Hematopoietic multipotent progenitor cell treated with erythropoietin and hydrocortisone succinate and interleukin-3 and kit ligand, for 8 days (in vitro differentiated cells): ENCODE data around the gene STARD6.
"Not testable (repeated sequence)": the region's sequence is repeated elsewhere in the genome, so short reads cannot be mapped to it uniquely, and the experiment has no call there.

Experiments used
- DNase-seq: peaks from one replicate; pipeline ENCODE4 v3.0.0-alpha.2; 2015

The STARD6 gene

DNA sequence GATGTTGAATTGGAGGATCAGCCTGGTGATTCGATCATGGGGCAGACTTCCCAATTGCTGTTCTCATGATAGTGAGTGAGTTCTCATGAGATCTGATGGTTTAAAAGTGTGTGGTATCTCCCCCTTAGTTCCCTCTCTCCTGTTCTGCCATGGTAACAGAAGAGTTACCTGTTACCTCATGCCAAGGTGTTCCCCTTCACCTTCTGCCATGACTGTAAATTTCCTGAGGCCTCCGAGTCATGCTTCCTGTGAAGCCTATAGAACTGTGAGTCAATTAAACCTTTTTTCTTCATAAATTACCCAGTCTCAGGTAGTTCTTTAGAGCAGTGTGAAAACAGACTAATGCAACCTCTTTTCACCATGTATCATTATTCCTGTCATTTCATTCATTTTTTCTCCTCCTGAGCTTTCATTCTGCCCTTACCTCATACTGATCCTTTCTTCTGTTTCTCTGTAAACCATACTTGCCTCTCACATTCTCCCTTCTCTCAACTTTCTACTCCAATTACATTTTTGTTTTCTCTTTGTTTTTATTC lies 22.0 kb downstream of the STARD6 start:
- DNase-seq: no peak

DNA sequence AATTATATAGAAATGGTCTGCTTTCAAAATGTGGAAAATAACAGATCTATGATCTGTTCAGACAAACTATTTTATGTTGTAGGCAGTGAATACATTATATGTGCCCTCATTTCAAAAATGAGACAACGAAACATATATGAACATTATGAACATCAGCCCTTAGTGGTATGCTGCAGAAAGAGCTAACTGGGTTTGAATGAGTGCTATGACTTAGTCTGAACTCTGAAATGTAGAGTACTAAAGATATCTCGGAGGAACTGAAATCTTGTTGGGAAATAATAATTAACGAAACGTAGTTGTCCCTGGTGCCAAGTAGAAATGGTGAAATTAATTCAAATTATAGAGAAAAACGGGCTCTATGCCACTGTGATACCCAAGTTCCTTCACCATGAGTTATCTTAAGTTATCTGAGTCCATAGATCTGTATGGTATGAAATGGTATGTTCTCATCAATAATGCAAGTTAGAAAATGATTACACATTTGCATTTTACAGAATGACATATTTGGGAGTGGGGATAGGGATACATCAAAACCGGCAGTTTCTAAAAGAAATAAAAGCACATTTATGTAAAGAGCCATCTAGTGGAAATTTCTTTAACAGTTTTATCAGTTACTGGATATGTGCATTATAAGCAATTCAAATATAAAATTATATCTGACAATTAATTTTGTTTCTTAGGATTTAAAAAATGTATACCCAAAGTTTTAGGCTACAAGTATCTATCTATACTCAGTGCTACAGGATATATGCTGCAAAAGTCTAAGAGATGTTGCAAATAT lies 26.7 kb downstream of the STARD6 start:
- DNase-seq: no peak

DNA sequence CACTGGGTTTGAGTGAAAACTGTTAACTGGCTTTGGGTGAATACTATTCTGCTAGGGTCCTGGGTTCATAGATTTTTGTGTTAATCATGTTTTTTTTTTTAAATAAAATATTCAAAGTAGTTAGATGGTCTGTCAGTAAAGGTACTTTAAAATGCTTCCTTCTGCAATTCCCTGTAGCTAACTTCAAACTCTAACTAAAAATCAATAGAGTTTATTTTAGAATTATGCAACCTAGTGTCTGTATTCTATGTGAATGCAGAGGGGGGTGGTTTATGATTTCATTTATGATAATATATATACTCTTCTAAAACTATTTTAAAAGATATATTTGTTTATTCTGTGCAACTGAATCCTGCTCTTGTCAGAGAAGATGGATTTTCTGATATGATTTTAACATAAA lies 27.9 kb downstream of the STARD6 start:
- DNase-seq: no peak

DNA sequence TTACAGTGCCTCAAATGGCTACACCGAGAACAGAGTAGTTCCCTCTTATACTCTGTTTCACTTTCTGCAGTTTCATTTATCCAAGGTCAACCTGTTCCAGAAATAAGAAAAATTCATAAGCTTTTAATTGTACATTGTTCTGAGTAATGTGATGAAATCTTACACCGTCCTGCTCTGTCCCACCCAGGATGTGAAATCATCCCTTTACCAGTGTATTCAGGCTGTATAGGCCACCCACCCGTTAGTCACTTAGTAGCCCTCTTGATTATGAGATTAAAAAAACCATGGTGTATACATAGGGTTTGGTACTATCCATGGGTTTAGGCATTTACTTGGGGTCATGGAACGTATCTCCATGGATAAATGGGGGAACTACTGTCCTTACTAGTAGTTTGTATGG lies 29.8 kb downstream of the STARD6 start:
- no peak for DNase-seq

DNA sequence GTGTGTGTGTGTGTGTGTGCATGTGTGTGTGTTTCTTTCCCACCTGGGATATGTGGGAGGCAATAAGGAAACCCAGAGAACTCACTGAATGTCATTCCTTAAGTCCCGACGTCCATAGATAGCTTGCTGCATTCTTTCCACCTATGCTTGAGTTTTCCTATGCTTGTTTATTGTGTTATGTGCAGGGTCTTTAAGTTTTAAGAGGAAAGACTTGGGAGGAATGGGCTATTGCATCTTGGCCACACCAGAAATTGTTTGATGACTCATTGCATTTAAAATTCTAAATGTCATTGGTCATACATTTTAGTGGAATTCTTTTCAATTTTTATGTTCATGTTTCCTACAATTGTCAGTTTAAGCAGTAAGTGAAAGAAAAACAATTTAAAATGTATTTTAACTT lies 33.7 kb downstream of the STARD6 start:
- DNase-seq: no peak

DNA sequence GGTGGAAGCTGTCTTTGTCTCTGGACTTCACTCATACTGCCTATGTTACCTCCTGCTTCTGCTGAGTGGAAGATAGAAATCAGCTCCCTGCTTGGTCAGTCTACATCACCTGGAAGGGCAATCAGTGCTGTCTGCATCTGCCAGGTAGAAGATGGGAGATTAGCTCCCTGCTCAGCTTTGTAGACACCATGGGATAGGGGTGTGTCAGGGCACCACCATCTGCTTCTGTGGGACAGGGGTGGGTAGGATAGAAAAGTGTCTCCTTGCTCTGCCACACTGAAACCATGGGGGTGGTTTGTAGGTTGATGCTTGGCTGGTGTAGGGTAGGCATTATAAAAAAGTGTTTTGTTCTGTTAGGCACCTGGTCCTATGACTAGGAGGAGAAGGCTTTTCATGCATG lies 34.1 kb downstream of the STARD6 start:
- no peak for DNase-seq

DNA sequence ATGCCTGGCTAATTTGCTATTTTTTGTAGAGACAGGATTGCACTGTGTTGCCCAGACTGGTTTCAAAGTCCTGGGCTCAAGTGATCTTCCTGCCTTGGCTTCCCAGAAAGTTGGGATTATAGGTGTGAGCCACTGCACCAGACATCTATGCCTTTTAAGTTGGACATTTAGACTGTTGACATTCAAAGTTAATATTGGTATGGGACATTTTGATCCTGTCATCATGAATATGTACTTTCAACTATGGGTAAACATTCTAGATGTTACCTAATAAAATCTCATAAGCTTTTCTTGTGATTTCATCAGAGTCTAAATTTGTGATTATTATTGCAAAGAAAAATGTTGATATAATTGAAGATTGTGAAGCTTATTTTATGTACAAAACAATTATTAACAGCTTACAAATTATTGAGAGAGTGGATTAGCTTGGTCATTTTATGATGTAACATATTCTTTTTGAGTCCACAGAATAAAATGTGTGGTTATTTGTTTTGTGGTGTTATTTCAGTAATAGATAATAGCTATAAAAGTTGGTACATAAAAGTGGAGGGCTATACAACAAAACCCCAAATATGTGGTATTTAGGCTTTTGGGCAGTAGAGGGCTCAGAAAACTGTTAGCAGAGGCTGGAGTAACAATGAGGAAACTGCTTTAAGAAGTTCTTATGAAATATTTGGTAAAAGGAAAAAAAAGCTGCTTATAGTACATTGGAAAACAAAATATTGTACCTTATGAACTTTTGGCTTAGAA lies 41.4 kb downstream of the STARD6 start:
- no peak for DNase-seq

DNA sequence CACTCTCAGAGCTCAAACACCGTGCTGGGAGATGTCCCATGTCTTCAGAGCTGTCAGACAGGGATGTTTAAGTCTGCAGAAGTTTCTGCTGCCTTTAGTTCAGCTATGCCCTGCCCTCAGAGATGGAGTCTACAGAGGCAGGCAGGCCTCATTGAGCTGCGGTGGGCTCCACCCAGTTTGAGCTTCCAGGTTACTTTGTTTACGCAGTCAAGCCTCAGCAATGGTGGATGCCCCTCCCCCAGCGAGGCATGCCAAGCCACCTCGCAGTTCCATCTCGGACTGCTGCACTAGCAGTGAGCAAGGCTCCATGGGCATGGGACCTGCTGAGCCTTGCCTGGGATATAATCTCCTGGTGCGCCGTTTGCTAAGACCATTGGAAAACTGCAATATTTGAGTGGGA lies 48.1 kb downstream of the STARD6 start:
- DNase-seq: not testable (repeated sequence)

DNA sequence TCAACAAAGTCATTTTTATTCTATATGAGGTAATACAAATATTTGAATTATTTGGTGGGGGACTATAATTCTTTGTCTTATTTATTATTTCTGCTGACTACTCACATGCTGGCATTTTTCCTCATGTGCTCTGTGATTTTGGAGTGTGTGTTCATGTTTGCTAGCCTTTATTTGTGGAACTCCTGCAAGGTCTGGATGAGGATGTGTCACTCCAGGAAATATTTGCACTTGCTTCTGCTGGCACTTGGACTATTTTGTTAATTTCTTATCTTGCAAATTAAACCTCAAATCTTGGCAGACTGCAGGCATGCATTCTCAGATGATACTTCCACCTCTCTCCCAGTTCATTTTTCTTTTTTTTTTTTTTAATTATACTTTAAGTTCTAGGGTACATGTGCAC lies 54.2 kb downstream of the STARD6 start:
- no peak for DNase-seq

DNA sequence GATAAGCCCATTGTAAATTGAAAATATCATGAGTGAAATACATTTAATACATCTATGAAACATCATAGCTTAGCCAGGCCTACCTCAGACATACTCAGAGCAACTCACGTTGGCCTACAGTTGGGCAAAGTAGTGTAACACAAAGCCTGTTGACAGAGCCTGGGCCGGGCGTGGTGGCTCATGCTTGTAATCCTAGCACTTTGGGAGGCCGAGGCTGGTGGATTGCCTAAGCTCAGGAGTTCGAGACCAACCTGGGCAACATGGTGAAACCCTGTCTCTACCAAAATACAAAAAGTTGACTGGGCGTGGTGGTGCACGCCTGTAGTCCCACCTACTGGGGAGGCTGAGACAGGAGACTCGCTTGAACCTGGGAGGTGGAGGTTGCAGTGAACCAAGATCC lies 58.7 kb downstream of the STARD6 start:
- not testable (repeated sequence) for DNase-seq

DNA sequence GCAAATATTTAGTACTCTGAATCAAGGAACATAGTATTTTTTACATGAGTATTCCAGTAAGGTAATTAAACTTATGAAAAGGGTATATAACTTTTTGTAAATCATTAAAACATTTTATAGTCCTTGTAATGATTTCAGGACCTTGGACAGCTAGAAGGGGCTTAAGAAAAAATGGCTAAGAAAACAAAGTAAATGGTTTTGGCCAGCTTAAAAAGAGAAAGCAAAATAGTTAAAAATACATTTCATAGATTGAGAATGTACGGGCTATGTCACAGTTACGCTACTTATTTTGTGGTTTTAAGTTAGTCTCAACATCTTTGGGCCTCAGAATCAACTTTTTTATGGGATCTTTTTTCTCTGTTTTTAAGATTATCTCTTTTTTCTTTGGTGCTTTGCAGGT lies 61.6 kb downstream of the STARD6 start:
- peak; percentile 10 for DNase-seq

DNA sequence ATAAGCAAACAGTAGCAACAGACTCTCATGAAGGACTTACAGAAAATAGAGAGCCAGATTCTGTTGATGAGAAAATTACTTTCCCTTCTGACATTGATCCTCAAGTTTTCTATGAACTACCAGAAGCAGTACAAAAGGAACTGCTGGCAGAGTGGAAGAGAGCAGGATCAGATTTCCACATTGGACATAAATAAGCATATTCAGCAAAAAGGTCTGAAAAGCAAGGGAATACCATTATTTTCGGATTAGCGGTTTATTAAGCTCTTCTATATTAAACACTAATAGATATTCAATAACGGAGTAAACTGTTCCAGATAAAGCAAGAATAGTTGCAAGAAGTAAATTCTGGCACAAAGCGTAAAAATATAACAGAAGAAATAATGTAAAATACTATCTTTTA lies 63.4 kb downstream of the STARD6 start:
- DNase-seq: no peak

DNA sequence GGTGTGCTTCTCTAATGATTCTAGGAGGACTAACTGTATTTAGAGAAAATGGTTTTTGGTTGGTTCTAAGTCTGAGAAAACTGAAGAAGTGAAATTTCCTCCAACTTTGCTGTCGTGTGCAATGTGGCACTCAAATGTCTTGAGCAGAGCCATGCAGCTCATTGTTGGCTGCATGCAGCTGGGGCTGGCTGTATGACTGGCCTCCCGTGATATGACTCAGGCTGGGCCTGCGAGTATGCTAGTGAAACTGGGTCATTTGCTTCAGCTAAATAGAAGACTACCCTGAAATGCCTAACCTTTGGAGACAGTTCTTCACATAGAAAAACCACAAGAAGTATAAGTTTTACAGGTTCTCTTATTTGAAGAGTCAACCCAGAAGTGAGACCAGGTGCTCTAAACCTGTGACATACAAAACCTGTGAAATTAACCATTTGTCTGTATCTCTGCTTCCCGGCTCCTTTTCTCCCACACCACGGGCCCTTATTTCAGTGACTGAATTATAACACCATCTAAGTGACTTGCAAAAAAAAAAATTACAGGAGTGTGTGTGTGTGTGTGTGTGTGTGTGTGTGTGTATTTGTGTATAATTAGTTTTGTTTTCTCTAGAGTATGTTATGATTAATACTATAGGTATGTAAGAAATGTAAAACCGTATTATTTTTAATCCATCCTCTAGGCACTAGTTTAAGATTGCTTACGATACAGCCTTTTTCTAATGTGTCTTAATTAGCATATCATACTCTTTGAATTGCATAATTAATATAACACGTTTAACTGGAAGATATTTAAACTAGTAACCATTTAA lies 72.5 kb downstream of the STARD6 start:
- DNase-seq: no peak

DNA sequence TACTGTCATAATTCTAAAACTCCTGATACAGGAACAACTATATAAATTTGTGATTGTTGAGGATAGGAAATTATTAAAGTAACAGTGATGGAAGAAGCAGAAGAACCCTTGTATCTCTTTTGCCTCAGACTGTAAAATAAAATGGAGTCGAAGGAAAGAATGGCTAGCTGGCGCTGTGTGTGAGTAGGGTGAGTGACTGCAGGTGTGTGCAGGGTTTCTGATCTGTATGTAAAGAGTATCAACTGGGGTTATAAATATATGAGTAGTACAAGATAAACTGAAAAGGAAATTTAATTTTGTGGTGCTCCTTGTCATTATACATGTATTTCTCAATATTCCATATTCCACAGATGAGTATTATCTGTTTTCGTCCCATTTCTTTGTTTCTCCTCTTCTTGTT lies 73.1 kb downstream of the STARD6 start:
- no peak for DNase-seq

DNA sequence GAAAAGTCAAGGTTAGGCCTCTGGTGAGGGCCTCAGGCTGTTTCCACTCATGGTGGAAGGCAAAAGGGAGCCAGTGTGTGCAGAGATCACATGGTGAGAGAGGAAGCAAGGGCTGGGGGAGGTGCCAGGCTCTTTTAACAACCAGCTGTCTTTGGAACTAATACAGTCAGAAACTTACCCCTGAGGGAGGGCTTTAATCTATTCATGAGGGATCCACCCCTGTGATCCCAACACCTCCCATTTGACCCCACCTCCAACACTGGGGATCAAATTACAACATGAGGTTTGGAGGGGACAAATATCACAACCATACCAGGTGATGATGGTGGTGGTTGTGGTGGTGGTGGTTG lies 77.5 kb downstream of the STARD6 start:
- DNase-seq: peak; percentile 17

DNA sequence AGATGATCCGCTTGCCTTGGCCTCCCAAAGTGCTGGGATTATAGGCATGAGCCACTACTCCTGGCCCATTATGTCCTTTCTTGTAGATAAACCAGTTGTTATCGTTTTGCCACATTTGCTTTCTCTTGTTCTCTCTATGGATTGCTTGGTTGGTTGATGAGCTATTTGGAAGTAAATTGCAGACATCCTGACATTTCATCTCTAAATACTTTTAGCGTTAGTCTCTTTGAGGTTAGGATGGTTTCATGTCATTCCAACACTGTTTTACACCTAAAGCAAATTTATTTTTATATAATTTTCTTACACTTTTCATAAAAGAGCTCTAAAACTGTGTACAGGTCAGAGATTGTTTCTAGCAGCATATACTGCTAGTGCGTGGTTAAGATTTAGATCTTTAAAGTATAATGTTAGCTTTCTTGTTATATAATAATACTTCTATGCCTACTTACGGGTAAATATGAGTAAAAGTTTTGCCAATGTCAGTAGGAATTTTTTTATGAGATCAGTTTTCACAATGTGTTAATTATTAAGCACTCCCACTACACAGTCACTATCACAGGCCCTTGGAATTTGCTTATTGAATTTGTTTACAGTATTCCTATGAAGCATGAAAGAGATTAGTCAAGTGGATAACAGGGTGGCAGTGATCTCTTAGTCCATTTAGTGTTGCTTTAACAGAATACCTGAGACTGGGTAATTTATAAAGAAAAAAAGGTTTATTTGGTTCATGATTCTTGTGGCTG lies 78.0 kb downstream of the STARD6 start:
- no peak for DNase-seq

DNA sequence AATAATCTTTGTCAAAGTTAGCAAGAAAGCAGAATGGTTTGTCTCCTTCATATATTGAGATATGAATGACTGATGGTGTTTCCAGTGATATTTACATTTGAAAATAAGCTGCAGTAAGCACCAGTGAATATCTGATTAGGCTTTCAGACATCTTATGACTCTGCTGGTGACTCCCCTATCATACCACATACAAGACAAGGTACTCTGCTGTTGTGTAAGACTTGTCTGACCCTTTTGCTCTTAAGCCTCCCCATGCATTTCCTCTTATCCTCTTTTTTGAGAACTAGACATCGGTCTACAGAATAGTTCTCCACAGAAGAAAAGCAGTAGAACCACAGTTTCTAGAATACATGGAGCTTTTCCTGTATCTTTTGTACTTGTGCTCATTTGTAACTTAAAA lies 79.0 kb downstream of the STARD6 start:
- DNase-seq: no peak

DNA sequence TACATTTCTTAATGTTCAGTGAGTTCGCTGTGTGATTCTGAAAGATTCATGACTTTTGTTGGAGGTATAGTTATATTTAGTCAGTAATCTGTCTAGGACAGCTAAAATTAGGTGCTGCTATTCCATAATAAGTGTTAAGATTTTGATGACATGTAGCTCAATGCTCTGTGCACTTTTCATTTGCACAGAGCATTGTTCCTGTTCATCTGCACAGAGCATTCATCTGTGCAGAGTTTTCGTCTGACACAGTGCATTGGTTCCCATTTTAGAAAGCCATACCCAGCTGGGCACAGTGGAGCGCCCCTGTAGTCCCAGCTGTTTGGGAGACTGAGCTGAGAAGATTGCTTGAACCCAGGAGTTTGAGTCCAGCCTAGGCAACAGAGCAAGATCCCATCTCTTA lies 79.8 kb downstream of the STARD6 start:
- no peak for DNase-seq
